Embryonic facial prominence (tissue), 1 donor: ENCODE data around the gene OFD1.

Source experiments
- DNase-seq: peaks from one replicate; pipeline ENCODE4 v3.0.0-alpha.2; 2016; ENCODE audit errors: extremely low spot score

OFD1 gene, protein sequence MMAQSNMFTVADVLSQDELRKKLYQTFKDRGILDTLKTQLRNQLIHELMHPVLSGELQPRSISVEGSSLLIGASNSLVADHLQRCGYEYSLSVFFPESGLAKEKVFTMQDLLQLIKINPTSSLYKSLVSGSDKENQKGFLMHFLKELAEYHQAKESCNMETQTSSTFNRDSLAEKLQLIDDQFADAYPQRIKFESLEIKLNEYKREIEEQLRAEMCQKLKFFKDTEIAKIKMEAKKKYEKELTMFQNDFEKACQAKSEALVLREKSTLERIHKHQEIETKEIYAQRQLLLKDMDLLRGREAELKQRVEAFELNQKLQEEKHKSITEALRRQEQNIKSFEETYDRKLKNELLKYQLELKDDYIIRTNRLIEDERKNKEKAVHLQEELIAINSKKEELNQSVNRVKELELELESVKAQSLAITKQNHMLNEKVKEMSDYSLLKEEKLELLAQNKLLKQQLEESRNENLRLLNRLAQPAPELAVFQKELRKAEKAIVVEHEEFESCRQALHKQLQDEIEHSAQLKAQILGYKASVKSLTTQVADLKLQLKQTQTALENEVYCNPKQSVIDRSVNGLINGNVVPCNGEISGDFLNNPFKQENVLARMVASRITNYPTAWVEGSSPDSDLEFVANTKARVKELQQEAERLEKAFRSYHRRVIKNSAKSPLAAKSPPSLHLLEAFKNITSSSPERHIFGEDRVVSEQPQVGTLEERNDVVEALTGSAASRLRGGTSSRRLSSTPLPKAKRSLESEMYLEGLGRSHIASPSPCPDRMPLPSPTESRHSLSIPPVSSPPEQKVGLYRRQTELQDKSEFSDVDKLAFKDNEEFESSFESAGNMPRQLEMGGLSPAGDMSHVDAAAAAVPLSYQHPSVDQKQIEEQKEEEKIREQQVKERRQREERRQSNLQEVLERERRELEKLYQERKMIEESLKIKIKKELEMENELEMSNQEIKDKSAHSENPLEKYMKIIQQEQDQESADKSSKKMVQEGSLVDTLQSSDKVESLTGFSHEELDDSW

DNA sequence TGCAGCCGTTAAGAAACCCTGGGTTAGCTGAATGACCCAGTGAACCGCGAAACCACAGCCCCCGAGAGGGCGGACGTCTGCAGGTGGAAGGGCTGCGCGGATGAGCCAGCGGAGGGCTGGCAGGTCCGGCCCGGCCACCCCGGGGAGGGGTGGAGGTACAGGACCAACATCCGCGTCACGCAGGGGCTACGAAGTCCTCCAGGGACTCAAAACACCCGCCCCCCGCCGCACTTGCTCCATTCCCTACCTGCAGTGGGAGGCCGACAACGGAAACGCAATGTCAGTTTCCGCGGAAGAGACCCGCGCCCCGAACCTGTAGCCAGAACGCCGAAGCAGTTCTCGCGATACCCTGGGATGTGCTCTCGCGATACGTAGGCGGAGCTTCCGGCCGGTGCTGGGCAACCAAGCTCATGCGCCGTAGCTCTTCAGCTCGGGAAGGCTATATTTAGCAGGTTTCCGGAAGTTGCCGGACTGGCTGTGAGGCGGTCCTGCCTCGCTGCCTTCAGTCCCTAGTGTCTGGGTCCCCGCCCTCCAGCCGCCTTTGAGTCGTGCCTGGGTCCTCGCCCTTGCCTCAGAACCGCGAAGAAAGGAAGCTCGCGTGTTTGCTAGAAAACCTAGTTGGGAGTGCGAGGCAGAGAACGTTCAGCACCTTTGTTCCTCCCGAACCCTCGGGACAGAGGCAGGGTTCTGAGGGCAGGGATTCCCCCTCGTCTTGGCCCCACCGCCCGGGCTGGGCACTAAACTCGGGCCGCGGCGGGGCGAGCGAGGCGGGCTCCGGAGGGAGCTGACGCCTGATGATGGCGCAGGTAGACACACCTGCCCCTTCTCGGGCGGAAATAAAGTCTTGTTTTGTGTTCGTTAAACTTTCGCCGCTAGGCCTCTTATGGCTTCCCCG lies at the start of gene OFD1, which contains the start of gene TRAPPC2:
Gene OFD1, plus strand, starts transcription at position 471 of the 895 bp plus-strand sequence. Its CDS starts 324 bp downstream, at position 795.
Gene TRAPPC2, minus strand, starts transcription at position 343 of the 895 bp plus-strand sequence. CDS start 14,657 bp downstream, outside the sequence.
- DNase-seq, result peak; percentile 87

DNA sequence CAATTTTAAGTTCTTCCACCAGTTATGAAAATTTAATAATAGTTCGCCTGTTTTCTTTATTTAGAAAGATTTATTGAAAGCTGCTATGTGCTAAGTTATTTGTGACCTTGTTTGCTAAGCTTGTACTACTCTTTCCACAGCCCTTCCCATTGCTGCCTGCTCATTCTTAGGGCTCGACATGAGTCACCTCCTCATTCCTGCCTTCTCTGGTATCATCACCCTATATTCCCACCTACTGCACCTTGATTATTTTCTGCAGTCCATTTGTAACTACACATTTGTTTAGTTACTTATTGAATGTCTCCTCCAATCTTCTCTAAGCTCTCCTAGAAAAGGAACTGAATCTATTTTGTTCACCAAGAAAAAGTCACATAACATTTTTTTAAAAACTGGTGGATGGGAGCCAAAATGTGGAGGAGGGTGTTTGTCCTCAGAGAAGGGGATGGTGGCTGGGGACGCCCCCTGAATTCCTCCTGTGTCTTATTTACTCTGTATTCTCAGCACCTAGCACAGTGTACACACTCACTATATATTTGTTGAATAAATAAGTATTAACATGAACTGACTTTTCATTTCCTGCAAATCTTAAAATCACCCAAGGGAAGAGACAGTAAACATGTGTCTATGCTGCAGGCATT lies 49.3 kb upstream of the OFD1 start:
- DNase-seq, result no peak

DNA sequence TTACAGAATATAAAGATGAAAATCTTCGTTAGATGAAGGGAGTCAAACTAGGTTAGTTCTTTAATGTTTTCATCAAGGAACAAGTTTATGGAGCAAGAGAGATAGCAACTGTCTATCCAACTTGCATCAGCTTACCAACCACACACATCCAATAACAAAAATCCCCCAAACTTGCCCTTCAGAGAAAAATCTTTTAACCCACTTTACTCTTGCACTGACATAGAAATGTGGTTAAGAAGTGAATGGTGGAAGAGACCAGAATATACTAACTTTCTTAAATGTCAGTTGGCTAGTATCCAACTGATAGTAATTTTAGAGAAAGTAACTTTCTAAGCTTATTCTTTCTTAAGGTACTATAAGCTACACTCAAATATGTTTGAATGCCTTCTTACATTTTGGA lies 47.3 kb upstream of the OFD1 start:
- no peak for DNase-seq

DNA sequence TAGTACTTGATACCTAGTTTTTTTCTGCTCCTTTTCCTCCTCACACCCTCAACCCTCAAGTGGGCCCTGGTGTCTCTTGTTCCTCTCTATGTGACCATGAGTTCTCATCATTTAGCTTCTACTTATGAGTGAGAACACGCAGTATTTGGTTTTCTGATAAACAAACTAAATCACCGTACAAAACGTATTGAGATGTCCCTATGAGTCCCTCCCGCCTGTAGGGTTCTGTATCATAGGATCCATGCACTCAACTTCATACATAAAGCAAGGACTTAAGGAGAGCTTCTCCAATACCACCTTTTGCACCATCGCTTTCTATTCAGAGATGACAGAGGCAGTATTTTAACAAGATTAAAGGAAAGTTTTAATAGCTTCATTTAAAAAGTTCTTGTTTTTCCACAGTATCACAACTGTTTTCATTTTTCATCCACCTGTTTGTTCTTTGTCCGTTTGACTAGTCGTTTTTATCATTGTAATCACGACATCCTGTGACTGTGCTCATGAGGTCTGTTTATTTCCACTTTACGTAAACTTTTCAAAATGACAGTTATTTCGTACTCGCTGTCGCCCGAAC lies 46.1 kb upstream of the OFD1 start:
- no peak for DNase-seq

DNA sequence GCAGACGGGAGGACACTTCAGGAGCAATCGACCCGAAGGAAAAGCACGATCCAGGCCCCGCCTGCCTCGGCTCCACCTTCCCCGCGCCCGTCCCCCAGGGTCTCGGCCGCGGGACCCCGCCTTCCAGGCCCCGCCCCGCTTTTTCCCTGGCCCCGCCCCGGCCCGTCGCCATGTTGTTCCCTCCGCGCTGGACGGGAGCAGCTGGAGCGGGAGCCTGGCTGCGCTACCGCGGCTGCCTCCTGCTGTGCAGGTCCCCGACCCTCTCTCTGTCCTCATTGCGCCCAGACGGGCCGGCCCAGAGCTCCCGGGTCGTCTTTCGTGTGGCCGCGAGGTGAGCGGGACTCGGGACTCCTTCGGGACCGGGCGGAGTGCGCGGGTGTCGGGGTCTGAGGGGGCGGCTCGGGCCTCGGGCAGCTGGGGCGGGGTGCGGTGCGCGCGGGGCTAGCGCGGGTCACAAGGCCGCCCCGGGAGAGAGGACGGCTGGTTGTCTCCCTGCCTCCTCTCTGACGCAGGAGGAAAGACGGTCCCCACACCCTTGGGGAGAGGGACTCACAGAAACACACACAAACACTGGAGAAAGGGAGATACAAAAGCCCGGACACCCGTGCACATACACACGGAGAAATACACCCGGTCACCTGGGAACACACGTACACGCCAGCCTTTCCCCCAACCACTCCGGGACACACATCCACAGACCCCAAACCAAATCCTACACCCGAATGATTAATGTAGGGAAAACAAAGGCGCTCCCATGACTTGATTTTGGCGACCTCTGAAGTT lies 45.4 kb upstream of the OFD1 start, which contains the start of gene RAB9A:
Gene RAB9A, plus strand, starts transcription at position 171 of the 783 bp plus-strand sequence. CDS start 19,619 bp downstream, outside the sequence.
- DNase-seq, result peak; percentile 42

DNA sequence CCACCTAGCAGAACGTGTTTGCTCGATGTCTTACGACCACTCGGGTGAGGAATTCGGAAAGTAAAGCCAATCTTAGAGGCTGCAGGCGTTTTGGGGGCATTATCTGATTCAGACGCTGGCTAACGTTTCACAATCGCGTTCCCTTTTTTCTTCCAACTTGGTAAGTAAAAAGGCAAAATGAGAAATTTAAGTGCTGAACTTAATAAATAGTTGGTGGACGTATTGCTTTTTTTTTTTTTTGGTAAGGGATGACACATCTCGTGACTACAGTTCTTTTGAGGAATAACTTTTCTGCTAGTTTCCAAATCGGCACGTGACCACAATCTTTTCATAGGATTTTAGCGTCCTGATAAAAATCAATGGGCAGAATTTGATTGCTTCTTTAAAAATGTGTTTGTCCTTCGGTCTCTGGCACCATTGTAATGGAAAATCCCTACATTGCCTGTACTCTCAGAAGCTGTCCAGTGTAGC lies 44.8 kb upstream of the OFD1 start:
- no peak for DNase-seq

DNA sequence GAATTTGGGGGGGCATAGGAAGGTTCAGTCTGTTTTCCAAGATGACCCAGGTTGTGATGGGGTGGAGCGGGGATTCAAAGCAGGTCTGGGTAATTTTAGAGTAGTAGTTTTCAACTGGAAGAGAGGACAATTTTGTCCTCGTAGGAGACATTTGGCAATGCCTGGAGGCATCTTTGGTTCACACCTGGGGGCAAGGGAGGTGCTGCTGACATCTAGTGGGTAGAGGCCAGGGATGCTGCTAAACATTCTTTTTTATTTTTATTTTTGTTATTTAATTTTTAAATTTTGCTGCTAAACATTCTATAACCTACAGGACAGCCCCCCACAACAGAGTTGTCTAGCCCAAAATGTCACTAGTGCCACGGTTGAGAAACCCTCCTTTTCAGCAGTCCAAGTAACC lies 43.7 kb upstream of the OFD1 start:
- no peak for DNase-seq

DNA sequence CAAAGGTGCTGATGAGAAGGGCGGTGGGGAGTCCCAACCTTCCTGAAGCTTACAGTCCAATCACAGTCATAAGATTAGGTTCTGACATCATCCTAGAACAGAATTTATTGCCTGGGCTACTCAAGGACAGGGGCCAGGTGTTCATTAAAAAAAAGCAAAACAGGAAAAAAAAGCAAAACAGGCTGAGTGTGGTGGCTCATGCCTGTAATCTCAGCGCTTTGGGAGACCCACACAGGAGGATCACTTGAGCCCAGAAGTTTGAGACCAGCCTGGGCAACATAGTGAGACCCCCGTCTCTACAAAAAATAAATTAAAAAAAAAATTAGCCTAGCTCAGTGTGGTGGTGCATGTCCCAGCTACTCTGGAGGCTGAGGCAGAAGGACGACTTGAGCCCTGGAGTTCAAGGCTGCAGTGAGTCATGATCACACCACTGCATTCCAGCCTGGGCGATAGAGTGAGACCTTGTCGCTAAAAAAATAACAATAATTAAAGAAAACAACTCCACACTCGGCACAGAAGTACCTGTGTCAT lies 42.6 kb upstream of the OFD1 start:
- DNase-seq, result no peak

DNA sequence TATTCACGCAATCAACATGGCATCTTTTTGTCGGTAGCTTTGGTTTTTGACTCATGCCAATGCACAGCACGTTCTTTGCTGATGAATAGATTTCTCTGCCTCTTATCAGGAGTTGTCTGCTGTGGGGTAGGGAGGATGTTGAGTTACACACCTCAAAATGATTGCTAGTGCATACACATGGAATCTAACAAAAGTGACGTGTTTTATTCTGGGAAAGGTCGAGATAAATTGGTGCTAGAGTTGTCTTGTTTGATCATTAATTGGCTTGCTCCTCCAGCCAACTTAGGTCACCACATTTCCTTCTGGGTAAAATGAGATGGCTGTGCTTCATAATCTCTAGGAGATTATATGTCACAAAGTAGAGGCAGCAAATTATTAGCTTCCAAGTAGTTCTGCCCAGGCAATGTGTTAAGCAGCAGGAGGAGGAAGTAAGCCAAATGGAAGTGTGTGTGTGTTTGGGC lies 41.7 kb upstream of the OFD1 start:
- no peak for DNase-seq

DNA sequence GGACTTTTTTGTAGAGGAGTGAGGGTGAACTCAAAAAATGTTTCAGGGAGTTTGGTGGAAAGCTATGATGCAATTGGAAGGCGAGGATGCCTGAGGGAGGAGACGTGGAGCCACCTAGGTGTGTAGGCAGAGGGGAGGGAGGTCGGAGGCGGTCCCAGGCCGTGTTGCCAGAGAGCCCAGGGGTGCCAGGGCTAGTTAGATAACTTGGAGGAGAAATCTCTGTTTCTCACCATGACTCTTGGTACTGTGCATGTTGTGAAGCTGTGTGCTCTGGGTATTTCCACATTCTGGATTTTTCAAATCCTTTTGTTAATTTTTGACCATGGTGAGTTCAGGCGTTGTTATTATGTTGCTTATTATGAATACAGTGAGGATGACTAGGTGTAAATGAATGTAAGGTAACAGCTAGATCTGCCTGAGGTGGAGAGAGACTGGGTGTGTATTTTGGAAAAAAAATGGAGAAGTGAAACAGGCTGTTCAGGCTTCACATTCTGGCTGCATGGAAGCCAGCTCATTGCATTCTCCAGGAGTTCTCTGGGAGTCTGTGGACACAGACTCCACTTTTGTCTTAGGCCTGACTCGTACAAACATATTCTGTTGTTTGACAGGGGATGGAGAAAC lies 41.1 kb upstream of the OFD1 start:
- DNase-seq, result no peak

DNA sequence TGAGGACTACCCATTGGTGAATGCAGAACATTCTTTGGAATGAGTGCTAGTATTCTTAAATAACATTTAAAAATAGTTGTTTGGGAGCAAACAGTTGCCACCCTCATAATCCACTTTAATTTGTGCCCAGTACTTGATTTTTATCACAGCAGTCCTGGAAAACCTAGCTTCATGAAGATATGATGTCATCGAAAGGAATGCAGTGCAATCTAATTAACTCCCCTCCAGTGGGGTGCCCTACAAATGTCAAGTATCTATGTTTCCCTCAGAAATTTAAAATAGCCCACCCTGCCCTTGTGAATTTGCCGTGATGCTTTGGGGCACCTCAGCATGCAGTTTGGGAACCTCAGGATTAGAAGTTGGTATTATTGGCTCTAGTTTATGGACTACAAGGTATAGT lies 40.2 kb upstream of the OFD1 start:
- no peak for DNase-seq

DNA sequence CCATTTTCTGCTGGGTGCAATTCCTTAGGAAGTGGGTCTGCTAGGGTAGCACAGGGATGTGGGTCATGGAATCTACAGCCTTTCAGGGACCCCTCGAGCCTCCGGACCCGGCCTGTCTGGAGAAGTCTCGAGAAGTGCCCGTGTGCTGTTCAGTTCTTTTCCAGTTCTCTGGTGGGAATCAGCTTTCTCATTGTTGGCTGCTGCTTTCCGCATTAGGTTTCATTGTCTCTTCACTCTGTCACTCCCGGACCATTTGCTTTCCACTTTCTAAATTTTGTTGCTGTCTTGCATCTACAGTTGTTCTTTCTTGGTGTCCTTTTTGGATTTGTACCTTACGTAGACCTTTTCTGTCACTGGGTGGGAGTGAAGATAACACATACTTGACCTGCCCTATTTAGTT lies 39.6 kb upstream of the OFD1 start:
- no peak for DNase-seq

DNA sequence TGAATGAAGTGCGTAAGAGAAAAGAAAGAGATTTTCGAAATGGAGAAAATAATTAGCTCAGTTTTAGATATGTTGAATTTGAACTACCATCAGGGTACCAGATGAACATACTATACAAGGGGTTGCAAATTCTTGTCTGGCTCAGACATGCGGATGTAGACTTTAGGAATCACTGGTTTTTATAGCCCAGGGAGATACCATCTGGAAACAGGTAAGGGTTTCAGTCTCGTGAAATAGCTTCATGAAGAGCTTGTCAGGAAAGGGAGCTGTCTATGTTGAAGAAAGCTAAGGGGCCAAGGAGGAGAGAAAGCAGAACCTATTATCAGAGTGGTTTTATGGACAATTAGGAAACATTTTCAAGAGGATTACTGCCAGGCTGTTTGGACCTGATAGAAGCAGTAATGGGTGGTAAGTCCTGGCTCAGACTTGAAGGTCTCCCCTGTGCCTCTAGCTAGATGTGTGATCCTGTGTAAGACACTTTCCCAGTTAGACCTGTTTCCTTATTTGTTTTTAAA lies 38.9 kb upstream of the OFD1 start:
- no peak for DNase-seq

DNA sequence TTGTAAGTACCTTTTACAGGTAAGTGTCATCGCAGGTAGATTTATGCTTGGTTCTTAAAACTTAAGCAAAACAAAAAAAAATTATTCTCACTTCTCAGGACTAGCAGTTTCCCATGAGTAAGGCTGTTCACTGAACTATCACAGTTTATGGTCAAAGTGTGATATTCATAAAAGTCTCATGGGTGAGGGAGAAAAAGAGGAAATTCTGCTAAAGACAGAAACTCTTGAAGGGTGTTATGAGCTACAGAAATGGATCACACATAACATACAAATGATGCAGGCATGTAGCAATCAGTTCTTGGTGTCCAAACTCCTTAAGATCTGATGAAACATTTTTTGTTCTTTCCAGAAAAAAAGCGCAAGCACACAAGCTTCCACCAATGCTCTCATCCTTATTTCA lies 37.1 kb upstream of the OFD1 start:
- DNase-seq, result no peak

DNA sequence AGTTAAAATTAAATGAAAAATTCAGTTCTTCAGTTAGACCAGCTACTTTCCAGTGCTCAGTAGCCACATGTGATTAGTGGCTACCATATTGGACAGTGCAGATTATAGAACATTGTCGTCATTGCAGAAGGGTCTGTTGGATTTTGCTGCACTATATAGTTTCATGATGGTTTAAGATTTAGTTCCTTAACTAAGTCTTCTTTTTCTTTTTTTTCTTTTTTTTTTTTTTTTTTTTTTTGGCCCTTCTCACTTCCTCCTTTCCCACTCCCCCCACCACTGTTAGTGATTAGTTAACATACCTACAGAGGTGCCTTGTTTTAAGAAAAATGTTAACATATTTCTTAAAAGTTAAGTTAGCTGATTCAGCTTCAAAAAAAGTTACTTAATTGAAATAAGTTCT lies 36.6 kb upstream of the OFD1 start:
- no peak for DNase-seq

DNA sequence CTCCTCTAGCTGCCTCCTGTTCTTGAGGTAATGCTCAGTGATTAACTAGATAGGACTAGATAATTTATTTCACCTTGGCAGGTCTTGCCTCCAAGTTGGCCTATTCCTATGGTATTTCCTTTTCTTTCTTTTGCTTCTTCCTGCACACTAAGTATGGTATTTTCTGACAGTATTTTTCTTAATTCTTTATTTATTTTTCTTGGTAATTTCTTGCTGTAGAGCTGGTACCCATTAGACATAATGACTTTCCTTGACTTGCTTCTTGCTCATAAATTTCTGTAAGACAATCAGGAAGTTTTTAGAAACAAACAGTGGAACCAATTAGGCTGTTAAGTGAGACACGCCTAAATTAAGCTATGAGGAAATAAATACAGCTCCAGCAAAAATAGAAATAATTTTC lies 36.1 kb upstream of the OFD1 start:
- no peak for DNase-seq

DNA sequence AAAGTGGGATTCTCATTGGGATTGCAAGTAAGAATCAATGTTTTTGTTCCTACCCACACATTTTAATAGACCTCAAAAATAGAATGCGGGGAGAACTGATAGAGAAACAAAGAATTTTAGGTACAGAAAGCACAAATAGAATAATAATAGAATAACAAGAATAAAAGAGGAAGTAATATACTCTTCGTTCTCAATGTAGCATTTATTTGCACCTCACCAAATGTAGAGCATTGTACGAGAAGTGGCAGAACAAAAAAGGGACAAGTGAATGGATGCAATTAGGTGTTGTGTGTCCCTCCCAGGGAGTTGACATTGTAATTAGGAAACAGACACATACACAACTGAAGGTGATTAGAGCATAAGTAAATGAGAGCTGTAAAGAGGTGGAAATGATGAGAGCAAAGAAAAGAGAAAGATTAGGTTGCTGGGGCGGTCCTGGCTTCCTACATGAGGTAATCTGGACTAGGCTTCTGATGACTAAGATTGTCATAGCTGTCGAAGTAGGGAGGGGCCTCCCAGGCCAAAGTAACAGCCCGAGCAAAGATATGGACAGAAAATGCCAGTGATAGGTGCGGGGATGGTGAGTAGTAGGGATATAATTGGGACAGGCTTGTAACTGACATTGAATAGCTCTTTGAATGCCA lies 35.2 kb upstream of the OFD1 start:
- DNase-seq, result no peak

DNA sequence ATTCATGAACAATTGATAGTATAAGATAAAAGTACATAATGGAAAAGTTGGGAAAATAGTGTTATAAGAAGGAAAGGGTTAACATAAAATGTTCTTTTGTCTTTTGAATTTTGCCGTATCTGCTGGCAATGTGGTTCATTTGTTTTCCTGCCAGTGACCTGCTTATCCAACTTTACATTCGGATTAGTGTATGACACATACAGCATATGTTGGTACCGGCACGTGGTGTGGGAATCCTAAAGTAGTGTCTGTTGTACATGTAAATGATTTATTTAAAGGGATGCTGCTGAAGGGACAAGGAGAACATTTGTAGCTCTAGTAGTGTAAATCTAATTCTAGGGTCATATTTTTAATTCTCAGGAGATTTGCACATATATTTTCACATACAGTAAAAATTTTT lies 34.2 kb upstream of the OFD1 start:
- no peak for DNase-seq
